GM21381 (cell line): ENCODE data around the gene PAPOLG.
"Not testable (repeated sequence)": the region's sequence is repeated elsewhere in the genome, so short reads cannot be mapped to it uniquely, and the experiment has no call there.

ENCODE experiments used
- ATAC-seq: cut with Tn5 transposase; IDR thresholded peaks from one replicate; pipeline ENCODE4 v1.9.1; 2021; ENCODE audit warnings: mild to moderate bottlenecking, moderate library complexity; ENCODE audit not compliant: unreplicated experiment

The PAPOLG gene

GRCh38 chr2:60821587-60822302, 65.7 kb downstream of the PAPOLG start:
- no peak for ATAC-seq

- ATAC-seq, result no peak
Observed at GRCh38 chr2:60822987-60823386, 66.9 kb downstream of the PAPOLG start.

GRCh38 chr2:60823694-60824305, 67.7 kb downstream of the PAPOLG start:
- no peak for ATAC-seq

GRCh38 chr2:60825666-60826065, 69.6 kb downstream of the PAPOLG start:
- no peak for ATAC-seq

GRCh38 chr2:60826111-60826510, 70.0 kb downstream of the PAPOLG start:
- no peak for ATAC-seq

GRCh38 chr2:60826860-60827259, 70.8 kb downstream of the PAPOLG start:
- ATAC-seq, result not testable (repeated sequence)

GRCh38 chr2:60827369-60827768, 71.3 kb downstream of the PAPOLG start:
- ATAC-seq, result no peak

- ATAC-seq, result no peak
Observed at GRCh38 chr2:60830991-60831390, 74.9 kb downstream of the PAPOLG start.

GRCh38 chr2:60831921-60832320, 75.9 kb downstream of the PAPOLG start:
- no peak for ATAC-seq

- ATAC-seq, result no peak
Observed at GRCh38 chr2:60832621-60833020, 76.6 kb downstream of the PAPOLG start.

GRCh38 chr2:60834270-60834717, 78.2 kb downstream of the PAPOLG start:
- ATAC-seq, result no peak

GRCh38 chr2:60836491-60836890, 80.4 kb downstream of the PAPOLG start:
- no peak for ATAC-seq

- ATAC-seq, result no peak
Observed at GRCh38 chr2:60837123-60837522, 81.1 kb downstream of the PAPOLG start.

GRCh38 chr2:60838481-60838880, 82.4 kb downstream of the PAPOLG start:
- ATAC-seq, result no peak

GRCh38 chr2:60839126-60839813, 83.2 kb downstream of the PAPOLG start:
- ATAC-seq, result peak; percentile 40

- ATAC-seq, result peak; percentile 59
Observed at GRCh38 chr2:60840880-60841279, 84.8 kb downstream of the PAPOLG start.

GRCh38 chr2:60843006-60843405, 86.9 kb downstream of the PAPOLG start:
- ATAC-seq, result no peak

- ATAC-seq, result no peak
Observed at GRCh38 chr2:60844105-60844504, 88.0 kb downstream of the PAPOLG start.

- ATAC-seq, result no peak
Observed at GRCh38 chr2:60847854-60848253, 91.8 kb downstream of the PAPOLG start.
